ENCODE results near the gene CDKN2B-AS1.
A peak's percentile ranks its signal among the peaks of the same experiment; 100 is the strongest.
"Not testable (repeated sequence)": the region's sequence is repeated elsewhere in the genome, so short reads cannot be mapped to it uniquely, and the experiment has no call there.

CDKN2B-AS1 gene

DNA sequence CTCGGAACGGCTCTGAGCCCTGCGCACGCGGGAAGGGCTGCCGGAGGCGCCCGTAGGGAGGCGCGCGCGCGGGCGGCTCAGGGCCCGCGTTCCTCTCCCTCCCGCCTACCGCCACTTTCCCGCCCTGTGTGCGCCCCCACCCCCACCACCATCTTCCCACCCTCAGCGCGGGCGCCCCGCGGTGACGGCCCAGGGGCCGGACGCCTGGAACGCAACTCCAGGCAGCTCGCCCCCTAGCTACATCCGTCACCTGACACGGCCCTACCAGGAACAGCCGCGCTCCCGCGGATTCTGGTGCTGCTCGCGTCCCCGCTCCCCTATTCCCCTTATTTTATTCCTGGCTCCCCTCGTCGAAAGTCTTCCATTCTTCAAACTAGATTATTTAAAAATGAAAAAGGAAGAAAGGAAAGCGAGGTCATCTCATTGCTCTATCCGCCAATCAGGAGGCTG is at the start of gene CDKN2B-AS1:
Gene CDKN2B-AS1, plus strand, starts transcription at position 236 of the 450 bp plus-strand sequence.
- H3K9me3 ChIP-seq (ENCODE audit: control insufficient read depth, insufficient read depth, low read length), result no peaks in the 10 kb centered on the region
- peaks cover 93% of the 10 kb centered on the region for H3K27me3 ChIP-seq (ENCODE audit: control insufficient read depth, insufficient read depth, low read length)
- H3K36me3 ChIP-seq (ENCODE audit: control insufficient read depth, insufficient read depth, low read length), result no peaks in the 10 kb centered on the region
- H3K9ac ChIP-seq (ENCODE audit: low read depth, low read length), result no peak within 1 kb of the TSS
- H3K4me1 ChIP-seq (ENCODE audit: control insufficient read depth, insufficient read depth, low read length), result peaks cover 15% of the 10 kb centered on the region
- peak within 1 kb of the TSS; percentile 72 for H3K4me3 ChIP-seq (ENCODE audit: low read depth, low read length)

DNA sequence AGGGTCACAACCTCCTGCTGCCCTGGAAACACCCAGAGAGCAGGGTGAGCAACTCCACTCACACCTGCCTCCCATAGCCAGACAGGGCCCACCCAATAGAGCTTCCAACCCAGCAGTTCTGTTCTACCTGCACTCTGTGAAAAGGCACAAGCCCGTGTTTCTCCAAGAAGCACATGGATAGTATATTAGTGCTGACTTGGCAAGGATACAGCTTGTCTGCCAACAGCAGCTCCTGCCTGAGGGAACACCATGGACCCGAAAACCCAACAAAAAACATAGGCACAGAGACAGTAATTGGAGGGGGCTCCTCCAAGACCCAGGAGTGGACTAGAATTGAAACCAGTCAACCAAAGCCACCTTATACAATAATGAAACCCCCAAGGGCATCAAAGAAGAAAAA is 49.0 kb upstream of the CDKN2B-AS1 start:
- no peaks in the 10 kb centered on the region for H3K4me1 ChIP-seq (ENCODE audit: control insufficient read depth, insufficient read depth, low read length)
- no peaks in the 10 kb centered on the region for H3K36me3 ChIP-seq (ENCODE audit: control insufficient read depth, insufficient read depth, low read length)
- H3K27me3 ChIP-seq (ENCODE audit: control insufficient read depth, insufficient read depth, low read length), result no peaks in the 10 kb centered on the region
- H3K9ac ChIP-seq (ENCODE audit: low read depth, low read length), result no peak overlapping the region
- H3K9me3 ChIP-seq (ENCODE audit: control insufficient read depth, insufficient read depth, low read length), result no peaks in the 10 kb centered on the region
- no peak overlapping the region for H3K4me3 ChIP-seq (ENCODE audit: low read depth, low read length)

DNA sequence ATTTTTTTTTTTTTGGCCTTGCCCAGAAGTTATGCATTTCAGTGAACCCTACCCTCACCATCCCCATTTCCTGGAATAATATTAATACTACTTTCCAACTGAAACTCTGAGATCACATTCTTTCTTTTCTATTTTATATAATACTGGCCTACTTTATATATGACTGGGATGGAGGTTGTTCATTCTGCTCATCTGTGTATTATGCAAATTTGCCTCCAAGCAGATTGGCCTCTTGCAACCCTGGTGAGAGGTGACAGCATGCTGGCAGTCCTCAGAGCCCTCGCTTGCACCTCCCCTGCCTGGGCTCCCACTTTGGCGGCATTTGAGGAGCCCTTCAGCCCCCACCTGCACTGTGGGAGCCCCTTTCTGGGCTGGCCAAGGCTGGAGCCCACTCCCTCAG is 35.8 kb upstream of the CDKN2B-AS1 start:
- Histone ChIP-seq H3K36me3 (ENCODE audit: control insufficient read depth, insufficient read depth, low read length) (no peaks in the 10 kb centered on the region), H3K9me3 (ENCODE audit: control insufficient read depth, insufficient read depth, low read length) (no peaks in the 10 kb centered on the region), H3K4me1 (ENCODE audit: control insufficient read depth, insufficient read depth, low read length) (no peaks in the 10 kb centered on the region), H3K27me3 (ENCODE audit: control insufficient read depth, insufficient read depth, low read length) (peaks cover 36% of the 10 kb centered on the region), H3K9ac (ENCODE audit: low read depth, low read length) (no peak overlapping the region), H3K4me3 (ENCODE audit: low read depth, low read length) (no peak overlapping the region)

DNA sequence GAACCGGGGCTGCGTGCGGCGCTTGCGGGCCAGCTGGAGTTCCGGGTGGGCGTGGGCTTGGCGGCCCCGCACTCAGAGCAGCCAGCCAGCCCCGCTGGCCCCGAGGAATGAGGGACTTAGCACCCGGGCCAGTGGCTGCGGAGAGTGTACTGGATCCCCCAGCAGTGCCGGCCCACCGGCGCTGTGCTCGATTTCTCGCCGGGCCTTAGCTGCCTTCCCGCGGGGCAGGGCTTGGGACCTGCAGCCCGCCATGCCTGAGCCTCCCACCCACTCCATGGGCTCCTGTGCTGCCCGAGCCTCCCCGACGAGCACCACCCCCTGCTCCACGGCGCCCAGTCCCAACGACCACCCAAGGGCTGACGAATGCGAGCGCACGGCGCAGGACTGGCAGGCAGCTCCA is 35.3 kb upstream of the CDKN2B-AS1 start:
- peaks cover 40% of the 10 kb centered on the region for H3K27me3 ChIP-seq (ENCODE audit: control insufficient read depth, insufficient read depth, low read length)
- not testable (repeated sequence) for H3K4me3 ChIP-seq (ENCODE audit: low read depth, low read length); H3K9ac ChIP-seq (ENCODE audit: low read depth, low read length); H3K9me3 ChIP-seq (ENCODE audit: control insufficient read depth, insufficient read depth, low read length); H3K4me1 ChIP-seq (ENCODE audit: control insufficient read depth, insufficient read depth, low read length); H3K36me3 ChIP-seq (ENCODE audit: control insufficient read depth, insufficient read depth, low read length)

DNA sequence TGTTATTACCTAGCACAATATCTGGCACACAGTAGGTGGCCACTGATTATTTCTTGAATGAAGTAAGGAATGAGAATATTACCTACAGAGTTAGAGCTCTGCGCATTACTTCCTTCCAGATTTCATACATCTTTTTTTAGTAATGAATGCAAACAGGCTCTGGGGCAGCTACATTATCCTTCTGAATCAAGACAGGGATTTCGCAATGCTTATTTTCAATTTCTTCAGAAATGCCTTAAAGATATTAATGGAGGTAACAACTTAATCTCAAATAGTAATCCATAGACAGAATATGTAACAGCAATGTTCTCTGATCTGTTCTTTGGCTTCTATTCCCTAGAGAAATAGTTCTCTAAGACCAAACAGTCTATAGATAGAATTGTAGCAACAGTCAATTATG is 33.0 kb upstream of the CDKN2B-AS1 start:
- Histone ChIP-seq H3K4me1 (ENCODE audit: control insufficient read depth, insufficient read depth, low read length) (peaks cover 3% of the 10 kb centered on the region), H3K27me3 (ENCODE audit: control insufficient read depth, insufficient read depth, low read length) (peaks cover 63% of the 10 kb centered on the region)

DNA sequence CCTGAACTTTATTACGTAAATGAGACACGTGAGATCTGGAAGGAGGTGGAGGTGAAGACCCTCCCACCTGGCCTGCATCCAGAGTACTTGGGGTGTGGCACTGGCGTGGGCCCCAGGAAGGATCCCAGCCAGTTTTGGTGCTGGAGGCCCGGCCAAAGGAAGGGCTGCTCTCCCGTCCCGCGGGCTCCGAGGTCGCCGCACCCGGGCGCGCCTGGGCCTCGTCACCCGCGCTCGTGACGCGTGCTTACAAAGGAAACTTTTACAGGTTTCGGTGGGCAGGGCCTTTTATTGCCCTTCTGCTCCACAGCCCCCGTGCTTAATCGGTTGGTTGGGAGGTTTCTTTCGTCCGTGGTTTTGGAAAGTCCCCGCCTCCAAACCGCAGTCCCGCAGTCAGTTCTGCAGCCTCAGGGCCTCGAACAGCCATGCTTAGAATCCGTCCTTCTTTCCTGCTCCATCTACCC is 29.6 kb upstream of the CDKN2B-AS1 start:
- no peaks in the 10 kb centered on the region for H3K9me3 ChIP-seq (ENCODE audit: control insufficient read depth, insufficient read depth, low read length)
- H3K9ac ChIP-seq (ENCODE audit: low read depth, low read length), result no peak overlapping the region
- H3K27me3 ChIP-seq (ENCODE audit: control insufficient read depth, insufficient read depth, low read length), result peaks cover 95% of the 10 kb centered on the region

More for the DNA sequence above, 33.0 kb upstream of the CDKN2B-AS1 start:
- Histone ChIP-seq H3K9ac (ENCODE audit: low read depth, low read length) (no peak overlapping the region), H3K9me3 (ENCODE audit: control insufficient read depth, insufficient read depth, low read length) (no peaks in the 10 kb centered on the region), H3K36me3 (ENCODE audit: control insufficient read depth, insufficient read depth, low read length) (no peaks in the 10 kb centered on the region), H3K4me3 (ENCODE audit: low read depth, low read length) (no peak overlapping the region)

DNA sequence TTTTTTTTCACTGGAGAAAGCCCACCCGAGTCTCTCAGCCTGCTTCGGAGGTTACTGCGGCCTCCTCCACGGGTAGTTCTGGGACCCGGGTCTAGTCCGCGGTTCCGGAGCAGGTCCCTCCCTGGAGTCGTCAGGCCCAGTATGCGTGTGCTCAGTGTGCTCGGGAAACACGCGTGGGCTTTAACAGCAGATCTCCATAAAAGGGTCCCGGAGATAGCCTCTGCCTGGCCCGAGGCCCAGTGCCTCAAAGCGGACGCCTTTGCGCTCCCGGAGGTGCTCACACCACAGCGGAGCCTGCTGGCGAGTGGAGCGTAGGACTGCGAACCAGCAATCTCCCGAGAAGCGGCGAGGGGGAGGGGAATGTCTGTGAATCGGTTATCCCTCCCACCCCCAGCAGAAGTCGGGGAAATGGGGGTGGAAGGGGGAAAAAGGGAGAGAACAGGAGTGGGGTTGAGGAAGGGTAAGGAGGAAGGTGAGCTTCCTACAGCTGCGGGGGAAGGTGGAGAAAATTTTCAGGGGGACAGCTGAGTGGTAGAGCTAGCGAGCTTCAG is 29.1 kb upstream of the CDKN2B-AS1 start:
- Histone ChIP-seq H3K4me1 (ENCODE audit: control insufficient read depth, insufficient read depth, low read length) (peaks cover 3% of the 10 kb centered on the region), H3K9ac (ENCODE audit: low read depth, low read length) (no peak overlapping the region), H3K9me3 (ENCODE audit: control insufficient read depth, insufficient read depth, low read length) (no peaks in the 10 kb centered on the region), H3K27me3 (ENCODE audit: control insufficient read depth, insufficient read depth, low read length) (peaks cover 97% of the 10 kb centered on the region), H3K4me3 (ENCODE audit: low read depth, low read length) (peak overlapping the region; percentile 48), H3K36me3 (ENCODE audit: control insufficient read depth, insufficient read depth, low read length) (no peaks in the 10 kb centered on the region)

More for the DNA sequence above, 29.6 kb upstream of the CDKN2B-AS1 start:
- peak overlapping the region; percentile 48 for H3K4me3 ChIP-seq (ENCODE audit: low read depth, low read length)
- no peaks in the 10 kb centered on the region for H3K36me3 ChIP-seq (ENCODE audit: control insufficient read depth, insufficient read depth, low read length)
- H3K4me1 ChIP-seq (ENCODE audit: control insufficient read depth, insufficient read depth, low read length), result peaks cover 3% of the 10 kb centered on the region

DNA sequence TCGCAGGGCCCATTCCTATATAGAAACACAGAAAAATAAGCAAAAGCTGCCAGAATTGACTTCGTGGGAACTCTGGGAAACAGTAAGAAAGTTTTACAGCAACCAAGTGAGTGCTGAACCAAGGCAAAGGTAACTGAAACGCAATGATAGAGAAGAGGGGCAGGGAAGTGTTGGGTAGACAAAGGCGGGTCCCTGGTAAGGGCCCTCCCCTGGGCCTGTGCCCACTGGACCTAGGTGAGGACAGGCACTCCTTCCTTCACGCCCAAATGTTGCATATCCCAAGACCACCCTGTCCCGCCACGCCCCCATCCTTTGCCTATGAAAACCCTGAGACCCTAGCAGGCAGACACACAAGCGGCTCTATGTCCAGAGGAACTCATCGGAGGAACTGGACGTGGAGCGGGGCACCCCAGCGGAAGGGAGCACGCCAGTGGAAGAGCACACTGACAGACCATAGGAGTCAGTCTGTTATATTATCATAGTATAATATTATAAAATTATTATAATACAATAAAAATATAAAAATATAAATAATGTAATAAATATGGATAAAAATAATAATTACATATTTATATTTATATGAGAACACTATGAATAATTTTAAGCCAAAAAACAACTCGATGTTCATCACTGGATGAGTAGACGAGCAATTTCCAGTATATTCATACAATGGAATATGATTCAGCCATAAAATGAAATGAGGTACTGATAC is 28.3 kb upstream of the CDKN2B-AS1 start:
- no peaks in the 10 kb centered on the region for H3K9me3 ChIP-seq (ENCODE audit: control insufficient read depth, insufficient read depth, low read length)
- no peak overlapping the region for H3K9ac ChIP-seq (ENCODE audit: low read depth, low read length)
- H3K4me1 ChIP-seq (ENCODE audit: control insufficient read depth, insufficient read depth, low read length), result peaks cover 3% of the 10 kb centered on the region
- peaks cover 100% of the 10 kb centered on the region for H3K27me3 ChIP-seq (ENCODE audit: control insufficient read depth, insufficient read depth, low read length)
- H3K36me3 ChIP-seq (ENCODE audit: control insufficient read depth, insufficient read depth, low read length), result no peaks in the 10 kb centered on the region
- H3K4me3 ChIP-seq (ENCODE audit: low read depth, low read length), result peak overlapping the region; percentile 48

DNA sequence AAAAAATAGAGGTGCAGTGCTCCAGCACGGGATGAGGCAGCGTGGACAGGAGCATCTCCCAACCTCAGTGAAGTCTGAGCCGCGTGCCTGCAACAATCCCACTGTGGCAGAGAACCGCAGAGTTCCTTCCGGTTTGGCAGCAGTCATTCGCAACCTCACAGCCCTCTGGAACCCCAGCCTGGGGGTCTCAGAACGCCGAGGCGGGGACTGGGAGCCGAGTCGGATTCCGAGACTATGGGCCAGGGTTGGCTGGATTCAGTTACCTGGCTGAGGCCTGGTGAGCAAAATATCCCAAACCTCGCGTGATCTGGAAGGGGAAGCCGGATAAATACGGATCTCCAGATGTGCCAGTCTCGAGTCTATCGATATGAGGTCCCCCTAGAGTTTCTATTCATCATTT is 27.4 kb upstream of the CDKN2B-AS1 start:
- Histone ChIP-seq H3K27me3 (ENCODE audit: control insufficient read depth, insufficient read depth, low read length) (peaks cover 100% of the 10 kb centered on the region), H3K4me3 (ENCODE audit: low read depth, low read length) (peak overlapping the region; percentile 22), H3K9me3 (ENCODE audit: control insufficient read depth, insufficient read depth, low read length) (no peaks in the 10 kb centered on the region), H3K36me3 (ENCODE audit: control insufficient read depth, insufficient read depth, low read length) (no peaks in the 10 kb centered on the region), H3K9ac (ENCODE audit: low read depth, low read length) (no peak overlapping the region), H3K4me1 (ENCODE audit: control insufficient read depth, insufficient read depth, low read length) (peaks cover 3% of the 10 kb centered on the region)

DNA sequence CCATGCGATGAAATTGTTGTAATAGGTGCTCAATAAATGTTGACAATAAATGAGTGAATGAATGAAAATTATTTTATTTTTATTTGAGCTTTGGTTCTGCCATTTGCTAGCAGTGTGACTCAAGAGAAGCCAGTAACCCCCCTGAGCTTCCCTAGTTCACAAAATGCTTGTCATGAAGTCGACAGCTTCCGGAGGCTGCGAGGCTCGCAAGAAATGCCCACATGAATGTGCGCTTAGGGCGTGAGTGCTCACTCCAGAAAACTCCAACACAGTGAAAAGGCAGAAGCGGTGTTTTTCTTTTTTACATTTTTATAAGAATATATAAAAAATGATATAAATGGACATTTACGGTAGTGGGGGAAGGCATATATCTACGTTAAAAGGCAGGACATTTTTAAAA is 26.9 kb upstream of the CDKN2B-AS1 start:
- Histone ChIP-seq H3K9ac (ENCODE audit: low read depth, low read length) (no peak overlapping the region), H3K27me3 (ENCODE audit: control insufficient read depth, insufficient read depth, low read length) (peaks cover 100% of the 10 kb centered on the region), H3K36me3 (ENCODE audit: control insufficient read depth, insufficient read depth, low read length) (no peaks in the 10 kb centered on the region), H3K4me1 (ENCODE audit: control insufficient read depth, insufficient read depth, low read length) (peaks cover 3% of the 10 kb centered on the region), H3K9me3 (ENCODE audit: control insufficient read depth, insufficient read depth, low read length) (no peaks in the 10 kb centered on the region), H3K4me3 (ENCODE audit: low read depth, low read length) (peak overlapping the region; percentile 22)

DNA sequence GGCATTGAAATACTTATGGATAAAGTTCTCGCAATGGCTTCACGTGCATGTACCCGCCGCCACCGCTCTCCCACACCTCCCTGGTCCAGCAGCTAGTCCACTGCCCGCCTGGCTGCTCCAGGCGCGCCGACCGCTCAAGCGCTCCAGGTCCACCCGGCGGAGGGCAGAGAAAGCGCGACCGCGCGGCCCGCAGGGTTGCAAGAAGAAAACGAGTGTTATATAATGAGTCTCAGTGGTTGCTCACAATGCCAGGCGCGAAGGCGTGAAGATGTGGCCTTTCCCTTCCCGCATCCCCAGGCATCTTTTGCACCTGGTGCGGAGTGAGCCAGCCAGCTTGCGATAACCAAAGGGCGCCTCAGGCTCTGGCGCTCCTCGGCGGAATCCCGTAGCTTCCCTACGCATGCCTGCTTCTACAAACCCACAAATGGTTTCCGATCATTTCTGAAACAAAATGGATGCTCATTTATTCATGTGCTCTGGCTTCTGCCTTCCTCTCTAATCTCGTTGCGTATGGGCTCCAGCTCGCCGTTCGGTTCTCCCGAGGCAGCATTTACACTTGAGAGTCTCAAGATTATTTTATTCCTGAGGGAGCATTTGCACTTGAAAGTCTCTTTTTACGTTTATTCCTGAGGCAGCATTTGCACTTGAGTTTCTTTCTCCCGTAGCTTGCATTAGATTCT is 26.1 kb upstream of the CDKN2B-AS1 start:
- peaks cover 100% of the 10 kb centered on the region for H3K27me3 ChIP-seq (ENCODE audit: control insufficient read depth, insufficient read depth, low read length)

More for the DNA sequence above, 26.1 kb upstream of the CDKN2B-AS1 start:
- Histone ChIP-seq H3K36me3 (ENCODE audit: control insufficient read depth, insufficient read depth, low read length) (no peaks in the 10 kb centered on the region), H3K9ac (ENCODE audit: low read depth, low read length) (no peak overlapping the region), H3K4me3 (ENCODE audit: low read depth, low read length) (peak overlapping the region; percentile 24), H3K9me3 (ENCODE audit: control insufficient read depth, insufficient read depth, low read length) (no peaks in the 10 kb centered on the region), H3K4me1 (ENCODE audit: control insufficient read depth, insufficient read depth, low read length) (peaks cover 3% of the 10 kb centered on the region)
